ENCODE results near the gene MAML2.

GRCh38 chr11:96179905-96180304 lies 163.1 kb downstream of the MAML2 start:
- TF ChIP-seq CTCF (IDR thresholded peaks at IDR 0.05; ENCODE audit: borderline replicate concordance, extremely low read depth, low read length, poor library complexity, severe bottlenecking) (no peak), EZH2 (IDR thresholded peaks at IDR 0.05; ENCODE audit: borderline replicate concordance, low read depth, low read length, severe bottlenecking) (no peak)

Measured in DND-41 (cell line).